ENCODE data around the gene ARF5.

ARF5 gene

DNA sequence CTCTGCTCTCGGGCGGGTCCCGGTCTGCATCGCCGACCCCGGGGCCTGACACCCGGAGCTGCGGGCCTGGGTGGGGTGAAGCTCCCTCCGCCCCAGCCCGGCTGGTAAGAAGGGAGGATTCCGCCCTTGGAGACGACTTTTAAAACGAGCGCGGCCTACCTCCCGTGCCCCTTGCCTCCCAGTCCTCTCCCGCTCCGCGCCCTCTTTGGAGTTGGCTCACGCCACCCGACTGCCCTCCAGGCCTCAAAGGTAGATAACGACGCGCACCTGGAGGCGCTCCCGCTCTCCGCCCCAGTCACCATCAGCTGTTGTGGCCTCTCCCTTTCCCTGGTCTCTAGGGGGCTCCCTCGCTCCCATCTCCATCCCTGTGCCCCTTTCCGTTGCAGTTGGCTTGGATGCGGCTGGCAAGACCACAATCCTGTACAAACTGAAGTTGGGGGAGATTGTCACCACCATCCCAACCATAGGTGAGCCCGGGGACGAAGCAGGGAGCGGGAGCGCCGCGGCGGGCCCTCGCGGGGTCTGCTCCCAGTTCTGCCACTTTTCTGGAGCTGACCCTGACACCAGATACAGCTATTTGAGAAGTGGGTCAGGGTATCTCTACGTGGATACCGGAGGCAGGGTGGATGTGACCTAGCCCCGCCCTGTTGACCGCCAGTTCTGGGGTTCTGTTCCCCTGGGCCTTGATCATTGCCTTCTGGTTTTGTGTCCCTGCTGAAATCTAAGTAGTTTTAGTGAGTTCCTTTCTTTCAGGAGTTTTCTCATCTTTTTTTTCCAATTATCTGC lies 679 bp downstream of the ARF5 start:
- DNase-seq (ENCODE audit: low read depth): no peak

- no peak for DNase-seq (ENCODE audit: low read depth)
Measured at GRCh38 chr7:127589896-127590295, 1.7 kb downstream of the ARF5 start.

GRCh38 chr7:127591189-127591588 lies 3.0 kb downstream of the ARF5 start:
- no peak for DNase-seq (ENCODE audit: low read depth)

GRCh38 chr7:127591591-127591990 lies 3.4 kb downstream of the ARF5 start:
- DNase-seq (ENCODE audit: low read depth): no peak

DNA sequence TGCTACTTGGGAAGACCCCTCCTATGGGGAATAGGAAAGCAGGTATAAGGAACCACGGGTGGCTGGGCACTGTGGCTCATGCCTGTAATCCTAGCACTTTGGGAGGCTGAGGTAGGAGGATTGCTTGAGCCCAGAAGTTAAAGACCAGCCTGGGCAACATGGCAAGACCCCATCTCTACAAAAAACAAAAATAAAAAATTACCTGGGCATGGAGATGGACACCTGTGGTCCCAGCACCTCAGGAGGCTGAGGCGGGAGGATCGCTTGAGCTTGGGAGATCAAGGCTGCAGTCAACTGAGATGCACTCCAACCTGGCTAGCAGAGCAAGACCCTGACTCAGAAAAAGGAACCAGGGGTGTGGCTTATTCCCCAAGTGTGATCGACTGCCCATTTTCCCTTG lies 4.3 kb downstream of the ARF5 start:
- DNase-seq (ENCODE audit: low read depth): no peak

- DNase-seq (ENCODE audit: low read depth): no peak
Measured at GRCh38 chr7:127594490-127594889, 6.3 kb downstream of the ARF5 start.

DNA sequence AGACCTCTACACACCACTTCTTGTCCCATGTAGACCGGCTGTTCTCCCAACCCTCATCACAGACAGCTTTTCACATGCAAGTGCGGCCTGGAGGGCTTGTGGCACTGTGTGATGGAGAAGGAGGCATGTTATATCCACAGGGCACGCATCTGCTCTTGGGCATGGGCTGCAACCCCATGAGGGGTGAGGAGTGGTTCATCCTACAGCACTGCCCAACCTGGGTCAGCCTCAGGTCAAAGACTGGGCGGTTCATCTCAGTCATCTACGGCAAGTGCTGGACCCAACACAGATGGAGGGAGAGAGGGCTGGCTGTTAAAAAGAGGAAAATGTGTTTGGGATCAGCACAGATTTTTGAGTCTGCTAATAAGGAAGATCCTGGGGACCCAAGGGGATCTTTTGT lies 7.5 kb downstream of the ARF5 start:
- no peak for DNase-seq (ENCODE audit: low read depth)

- no peak for DNase-seq (ENCODE audit: low read depth)
Measured at GRCh38 chr7:127598318-127598717, 10.1 kb downstream of the ARF5 start.

GRCh38 chr7:127600885-127601284 lies 12.7 kb downstream of the ARF5 start:
- DNase-seq (ENCODE audit: low read depth): no peak

GRCh38 chr7:127608446-127608845 lies 20.2 kb downstream of the ARF5 start:
- DNase-seq (ENCODE audit: low read depth): no peak

- DNase-seq (ENCODE audit: low read depth): no peak
Measured at GRCh38 chr7:127609297-127609696, 21.1 kb downstream of the ARF5 start.

DNA sequence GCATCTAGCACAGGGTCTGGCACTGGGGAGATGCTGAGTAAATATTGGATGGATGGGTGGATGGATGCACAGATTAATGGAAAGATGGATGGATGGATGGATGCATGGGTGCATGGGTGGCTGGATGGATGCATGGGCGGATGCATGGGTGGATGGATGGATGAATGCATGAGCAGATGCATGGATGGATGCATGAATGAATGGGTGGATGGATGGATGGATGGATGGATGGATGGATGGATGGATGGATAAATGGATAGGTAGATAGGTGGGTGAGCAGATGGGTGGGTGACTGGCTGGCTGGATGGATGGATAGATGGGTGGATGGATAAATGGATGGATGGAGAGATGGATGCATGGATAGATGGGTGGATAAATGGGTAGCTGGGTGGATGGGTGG lies 24.1 kb downstream of the ARF5 start:
- no peak for DNase-seq (ENCODE audit: low read depth)

GRCh38 chr7:127616724-127617123 lies 28.5 kb downstream of the ARF5 start:
- no peak for DNase-seq (ENCODE audit: low read depth)

GRCh38 chr7:127618042-127618441 lies 29.8 kb downstream of the ARF5 start, which contains the start of gene PAX4:
Gene PAX4, minus strand, starts transcription at chr7:127618142. Its CDS starts 2,214 bp downstream, at chr7:127615928.
- no peak for DNase-seq (ENCODE audit: low read depth)

GRCh38 chr7:127618775-127619174 lies 30.6 kb downstream of the ARF5 start:
- no peak for DNase-seq (ENCODE audit: low read depth)

DNA sequence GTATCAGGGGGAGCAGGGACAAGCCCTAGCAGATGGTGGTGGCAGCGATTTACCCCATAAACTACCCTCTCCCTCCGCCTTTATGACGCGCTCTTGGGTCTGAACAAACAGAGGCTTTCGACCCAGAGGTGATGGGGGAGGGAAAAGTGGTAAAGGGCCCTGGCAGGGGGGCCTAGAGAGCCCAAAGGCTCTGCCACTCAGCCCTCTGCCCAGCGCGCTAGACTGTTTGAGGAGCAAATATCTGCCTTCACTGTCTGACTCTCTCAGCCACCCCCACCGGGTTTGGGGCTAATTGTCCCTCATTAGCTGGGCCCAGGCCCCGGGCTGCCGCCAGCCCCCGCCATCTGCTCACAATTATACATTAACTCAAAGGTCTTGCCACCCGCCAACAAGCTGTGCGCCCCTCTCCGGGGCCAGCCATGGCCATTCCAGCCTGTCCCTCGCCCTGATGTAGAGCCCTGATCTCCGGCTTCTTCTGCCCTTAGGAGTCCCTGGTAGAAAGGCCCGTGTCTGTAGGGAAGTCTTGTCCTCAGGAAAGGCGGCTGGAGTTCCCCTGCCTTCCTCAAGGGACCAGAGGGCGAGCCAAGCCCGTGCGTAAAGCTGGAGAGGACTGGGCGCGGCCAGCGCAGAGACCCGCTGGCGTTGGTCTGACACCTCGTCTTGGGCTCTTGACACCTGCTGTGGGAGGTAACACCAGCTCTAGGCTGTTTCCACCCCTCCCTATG lies 31.6 kb downstream of the ARF5 start:
- no peak for DNase-seq (ENCODE audit: low read depth)

- no peak for DNase-seq (ENCODE audit: low read depth)
Measured at GRCh38 chr7:127620406-127621233, 32.4 kb downstream of the ARF5 start.

- DNase-seq (ENCODE audit: low read depth): no peak
Measured at GRCh38 chr7:127625331-127625730, 37.1 kb downstream of the ARF5 start.

DNA sequence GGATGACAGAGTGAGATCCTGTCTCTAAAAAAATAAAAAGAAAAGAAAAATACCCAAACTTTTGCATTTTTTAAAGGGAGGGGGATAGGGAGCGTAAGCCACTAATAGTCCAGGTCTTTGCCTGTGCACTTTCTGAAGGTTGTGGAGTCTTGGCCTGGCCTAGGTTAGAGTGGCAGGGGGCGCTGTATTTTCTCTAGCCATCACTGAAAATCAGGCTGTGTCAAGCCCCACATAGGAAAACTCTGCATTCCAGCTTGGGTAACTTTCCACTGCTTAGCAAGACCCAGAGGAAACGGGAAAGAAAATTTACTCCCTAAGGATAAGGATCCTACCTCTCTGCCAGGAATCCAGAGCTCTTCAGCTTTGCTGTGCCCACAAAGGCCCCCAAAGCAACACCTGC lies 40.2 kb downstream of the ARF5 start:
- DNase-seq (ENCODE audit: low read depth): no peak

- DNase-seq (ENCODE audit: low read depth): no peak
Measured at GRCh38 chr7:127629268-127629854, 41.1 kb downstream of the ARF5 start.

DNA sequence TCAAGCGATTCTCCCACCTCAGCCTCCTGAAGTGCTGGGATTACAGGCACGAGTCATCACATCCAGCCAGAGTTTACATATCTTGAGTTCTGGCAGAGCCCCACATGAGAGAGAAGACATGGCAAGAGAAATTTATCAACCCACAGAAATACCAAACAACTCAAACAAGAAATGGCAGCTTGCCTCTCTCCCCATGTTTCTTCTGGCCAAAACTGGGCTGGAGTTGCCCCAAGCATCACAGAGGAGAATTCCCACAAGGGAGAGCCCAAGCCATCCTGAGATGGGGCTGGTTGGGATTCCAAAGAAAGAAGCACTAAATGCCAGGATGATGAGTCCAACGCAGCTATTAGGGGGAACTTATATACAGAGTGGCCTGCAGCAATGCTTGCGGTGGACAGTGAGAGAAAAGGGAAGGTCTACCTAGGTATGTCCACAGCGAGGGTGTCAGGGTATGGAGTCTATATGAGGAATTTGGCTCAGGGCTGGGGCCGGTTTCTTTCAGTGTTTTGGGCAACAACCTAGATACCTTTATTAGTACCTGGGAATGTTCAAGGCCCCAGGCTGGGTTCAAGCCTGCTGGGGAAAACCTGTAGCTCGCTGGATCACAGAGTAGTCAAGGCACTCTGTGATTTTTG lies 44.2 kb downstream of the ARF5 start:
- DNase-seq (ENCODE audit: low read depth): no peak
